Measurements from ENCODE around the gene GBP4.

Gene GBP4

DNA sequence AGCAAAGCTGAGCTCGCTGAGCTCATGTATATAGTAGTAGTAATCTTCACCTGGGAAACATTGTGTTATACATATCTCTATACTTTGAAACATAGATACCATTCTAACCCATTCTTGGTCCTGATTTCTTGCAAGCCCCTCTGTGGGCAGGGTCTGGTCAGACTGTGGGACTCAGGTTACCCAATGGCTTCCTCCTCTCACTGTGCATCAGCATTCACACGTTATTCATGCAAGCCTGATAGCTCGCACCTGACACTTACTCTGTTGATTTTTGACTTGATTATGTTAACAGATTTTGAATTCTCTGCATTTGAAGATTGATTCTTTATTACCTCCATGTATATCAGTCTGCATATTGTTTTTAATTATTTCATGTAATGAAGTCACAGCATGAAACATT lies 24.3 kb downstream of the GBP4 start:
- Histone ChIP-seq H3K27ac (no peak overlapping the region), H3K4me3 (no peak overlapping the region)

DNA sequence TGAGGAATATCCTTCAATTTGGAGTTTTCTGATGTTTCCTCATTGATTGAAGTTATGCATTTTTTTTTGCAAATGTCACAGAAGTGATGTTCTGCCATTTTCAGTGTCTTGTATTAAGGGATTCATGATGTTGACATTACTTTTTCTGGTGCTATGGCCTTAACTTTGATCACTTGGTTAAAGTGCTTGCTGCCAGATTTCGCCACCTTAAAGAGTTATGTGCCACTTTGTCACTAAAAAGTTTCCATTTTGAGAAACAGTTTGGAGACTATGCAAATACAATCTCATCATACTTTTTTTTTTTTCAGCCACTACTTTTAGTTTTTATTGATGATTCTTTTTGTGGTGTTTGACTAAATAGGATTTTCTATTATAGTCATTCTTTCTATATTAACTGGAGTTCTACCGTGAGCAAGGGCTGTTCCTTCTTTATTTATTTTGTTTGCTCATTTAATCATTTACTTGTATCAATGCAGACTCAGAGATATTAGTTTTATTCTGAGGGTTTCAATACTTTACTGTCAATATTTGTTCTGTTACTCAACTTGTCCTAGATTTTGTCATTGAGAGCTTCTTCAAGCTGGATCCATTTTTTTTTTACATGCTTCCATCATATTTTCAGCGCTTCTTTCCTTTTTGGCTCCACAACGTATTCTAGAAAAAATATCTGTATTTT lies 26.1 kb downstream of the GBP4 start:
- Histone ChIP-seq H3K27ac (no peak overlapping the region), H3K4me3 (no peak overlapping the region)

DNA sequence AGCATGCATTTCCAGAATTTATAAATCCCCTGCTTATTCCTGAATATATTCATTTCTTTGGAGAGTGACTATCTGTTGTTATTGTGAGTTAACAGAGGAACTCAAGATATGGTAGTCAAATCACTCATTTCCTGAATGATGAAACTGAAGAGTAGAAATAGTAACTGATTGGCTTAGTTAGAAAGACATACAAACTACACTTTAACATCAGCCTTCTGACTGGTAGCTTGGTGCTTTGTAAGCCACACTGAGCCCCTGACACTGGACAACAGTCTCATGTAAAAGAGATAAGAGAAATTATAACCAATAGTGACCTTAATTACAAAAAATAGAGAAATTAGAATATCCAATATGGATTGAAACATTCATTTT lies 27.7 kb downstream of the GBP4 start:
- H3K4me3 ChIP-seq: no peak overlapping the region

DNA sequence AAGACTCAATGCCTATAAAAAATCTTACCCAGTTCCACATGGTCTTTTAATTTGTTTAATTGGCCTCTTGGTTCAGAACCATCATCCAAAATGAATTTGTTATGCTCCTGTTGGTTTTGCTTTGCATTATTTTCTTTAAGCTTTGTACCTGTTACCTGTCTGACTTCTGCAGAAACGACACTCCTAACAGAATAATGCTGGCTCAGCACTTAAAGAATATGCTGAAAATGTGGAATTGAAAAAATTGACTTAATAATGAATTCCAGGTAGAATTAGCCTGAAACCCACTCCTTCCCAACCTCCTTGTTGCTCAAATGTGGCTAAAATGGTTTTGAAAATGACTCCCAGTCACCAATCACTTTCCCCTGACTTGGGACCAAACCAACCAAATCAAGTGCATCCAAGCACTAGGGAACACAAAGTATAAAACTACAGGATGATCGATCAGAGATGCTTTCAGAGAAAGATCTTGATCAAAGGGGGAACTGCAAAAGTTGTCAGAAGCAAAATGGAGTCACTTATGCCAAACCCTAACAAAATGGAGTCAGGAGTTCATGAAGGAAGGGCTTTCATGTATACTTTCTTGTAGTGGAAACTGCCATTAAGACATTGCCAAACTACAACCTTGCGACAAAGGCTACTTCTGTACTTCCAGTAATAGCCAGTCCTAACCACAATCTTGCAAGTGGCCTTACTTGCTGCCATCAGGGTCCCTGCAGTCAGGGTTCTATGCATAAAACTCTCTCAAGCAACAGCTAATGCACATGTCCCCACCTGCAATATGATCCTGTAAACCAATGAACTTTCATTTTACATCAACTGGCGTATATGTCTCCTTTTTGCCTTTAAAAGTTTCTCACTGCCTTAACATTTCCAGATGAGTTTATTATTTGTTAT lies 28.3 kb downstream of the GBP4 start:
- no peak overlapping the region for H3K27ac ChIP-seq
- no peak overlapping the region for H3K4me3 ChIP-seq

More for the DNA sequence above, 27.7 kb downstream of the GBP4 start:
- H3K27ac ChIP-seq: no peak overlapping the region

DNA sequence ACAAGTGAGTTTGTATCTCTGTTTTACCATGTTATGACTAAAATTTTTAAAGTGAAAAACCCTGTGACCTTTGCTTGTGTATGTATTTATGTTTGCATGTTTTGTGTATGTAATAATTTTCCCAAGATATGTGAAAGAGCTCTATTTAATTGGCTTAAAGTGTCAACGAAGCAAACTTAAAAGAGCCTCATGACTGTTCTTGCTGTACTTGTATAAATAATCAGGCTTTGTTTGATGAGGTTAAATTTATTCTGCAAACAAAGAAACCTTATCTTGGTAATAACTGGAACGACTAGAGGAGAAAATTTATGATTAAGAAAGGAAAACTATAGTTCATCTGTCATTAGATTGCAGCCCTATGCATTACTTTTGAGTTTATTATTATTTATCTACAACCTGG lies 29.6 kb downstream of the GBP4 start:
- Histone ChIP-seq H3K4me3 (no peak overlapping the region), H3K27ac (no peak overlapping the region)

DNA sequence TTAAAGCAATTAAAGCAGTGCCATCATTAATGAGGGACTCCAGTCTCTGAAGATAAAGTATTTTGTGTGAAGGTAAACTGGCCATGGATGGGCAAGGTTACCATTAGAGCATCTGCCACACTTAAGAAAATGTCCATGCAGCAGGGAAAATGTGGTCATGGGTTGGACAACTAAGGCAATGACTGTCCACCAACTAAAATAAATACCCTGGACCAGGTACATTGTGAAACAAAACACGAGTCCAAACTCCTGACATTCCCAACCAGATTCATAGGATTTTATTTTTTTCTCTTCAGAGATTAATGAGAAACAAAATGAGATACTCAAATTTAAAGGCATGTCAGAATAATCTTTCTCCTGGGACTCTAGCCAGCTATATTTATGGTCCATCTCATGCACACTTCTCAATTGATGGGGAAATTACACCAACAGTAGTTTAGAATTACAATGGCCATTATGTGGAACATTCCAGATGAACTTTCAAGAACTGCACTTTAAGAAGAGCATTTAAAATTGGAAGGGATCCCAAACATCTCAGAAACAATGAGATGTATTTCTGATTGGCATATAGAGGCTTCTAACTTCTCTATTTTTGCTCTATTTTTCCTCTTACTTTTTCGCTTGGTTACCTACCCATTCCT lies 31.0 kb downstream of the GBP4 start:
- Histone ChIP-seq H3K4me3 (no peak overlapping the region), H3K27ac (no peak overlapping the region)

DNA sequence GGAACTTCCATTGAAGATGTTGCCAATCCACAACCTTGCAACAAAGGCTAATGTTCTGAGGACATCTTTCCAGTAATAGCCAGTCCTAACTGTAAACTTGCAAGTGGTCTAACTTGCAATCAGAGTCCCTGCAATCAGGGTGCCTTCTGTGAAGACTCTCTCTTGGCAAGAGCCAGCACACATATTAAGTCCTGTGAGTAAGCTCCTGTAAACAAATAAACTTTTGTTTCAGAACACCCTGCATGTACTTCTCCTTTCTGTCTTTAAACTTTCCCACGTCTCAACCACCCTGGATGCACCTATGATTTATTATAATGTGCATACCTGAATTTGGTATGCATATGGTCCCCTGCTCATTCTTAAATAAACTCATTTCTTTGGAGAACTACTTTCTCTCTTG lies 32.0 kb downstream of the GBP4 start:
- no peak overlapping the region for H3K4me3 ChIP-seq
- no peak overlapping the region for H3K27ac ChIP-seq

DNA sequence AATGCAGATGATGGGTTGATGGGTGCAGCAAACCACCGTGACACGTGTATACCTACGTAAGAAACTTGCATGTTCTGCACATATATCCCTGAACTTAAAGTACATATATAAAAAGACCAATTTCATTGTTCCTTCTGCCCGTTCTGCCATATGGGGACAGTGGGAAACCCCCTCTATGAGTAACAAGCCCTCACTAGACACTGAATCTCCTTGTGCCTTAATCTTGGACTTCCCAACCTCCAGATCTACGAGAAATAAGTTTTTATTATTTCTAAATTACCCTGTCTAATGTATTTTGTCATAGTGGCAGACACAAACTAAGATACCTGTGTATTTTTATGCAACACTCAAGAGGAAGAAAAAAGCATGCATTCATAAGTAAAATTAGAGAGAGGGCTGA lies 32.9 kb downstream of the GBP4 start:
- no peak overlapping the region for H3K4me3 ChIP-seq
- H3K27ac ChIP-seq: no peak overlapping the region

DNA sequence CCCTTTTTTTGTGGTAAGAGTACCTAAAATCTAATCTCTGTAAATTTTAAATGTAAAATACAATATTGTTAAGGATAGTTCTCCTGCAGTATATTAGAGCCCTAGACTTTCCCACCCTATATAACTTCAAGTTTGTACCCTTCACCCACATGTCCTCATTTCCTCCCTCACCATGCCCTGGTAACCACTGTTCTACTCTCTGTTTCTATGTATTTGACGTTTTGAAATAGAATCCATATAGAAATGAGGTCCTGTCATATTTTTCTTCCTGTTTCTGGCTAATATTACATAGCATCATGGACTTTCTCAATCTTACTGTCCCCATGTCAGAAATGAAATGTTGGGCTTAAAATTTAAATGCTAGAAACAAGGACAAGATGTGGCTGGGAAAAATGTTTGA lies 47.7 kb downstream of the GBP4 start:
- Histone ChIP-seq H3K27ac (no peak overlapping the region), H3K4me3 (no peak overlapping the region)

DNA sequence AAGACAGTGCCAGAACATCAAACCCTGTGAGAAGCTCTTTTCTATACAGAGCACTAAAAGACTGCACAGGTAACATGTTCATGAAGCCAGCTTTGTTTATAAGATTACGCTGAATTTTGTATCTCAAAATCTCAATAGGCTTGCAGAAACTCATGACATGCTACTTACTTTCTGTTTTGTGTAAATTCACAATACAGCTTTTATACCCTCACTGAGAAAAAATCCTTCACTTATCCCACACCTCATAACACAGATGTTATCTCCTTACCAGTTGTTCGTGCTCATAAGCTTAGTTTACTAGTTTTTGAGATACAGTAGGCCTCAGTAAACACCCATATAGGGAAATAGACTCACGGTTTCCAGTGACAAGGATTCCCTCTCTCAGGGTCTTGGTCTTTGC lies 48.8 kb downstream of the GBP4 start:
- no peak overlapping the region for H3K27ac ChIP-seq

DNA sequence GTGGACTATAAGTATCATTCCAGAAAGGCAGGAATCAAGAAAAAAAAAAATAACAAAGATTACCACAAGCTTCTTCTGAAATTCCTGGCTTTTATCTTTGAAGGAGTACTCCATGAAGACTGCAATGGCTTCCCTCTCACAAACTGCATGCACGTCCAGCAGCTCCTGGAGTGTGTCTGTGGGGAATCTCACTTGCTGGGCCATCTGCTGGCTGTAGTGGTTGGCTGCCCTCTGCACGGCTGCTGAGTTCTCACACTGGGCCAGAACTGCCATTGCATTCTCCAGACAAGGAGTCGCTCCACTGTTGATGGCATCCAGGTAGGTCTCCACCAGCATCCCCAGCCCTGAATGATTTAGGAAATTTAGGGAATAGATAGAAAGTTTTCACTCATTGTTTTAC lies 49.5 kb downstream of the GBP4 start:
- H3K4me3 ChIP-seq: no peak overlapping the region
- H3K27ac ChIP-seq: no peak overlapping the region

More for the DNA sequence above, 48.8 kb downstream of the GBP4 start:
- H3K4me3 ChIP-seq: no peak overlapping the region

DNA sequence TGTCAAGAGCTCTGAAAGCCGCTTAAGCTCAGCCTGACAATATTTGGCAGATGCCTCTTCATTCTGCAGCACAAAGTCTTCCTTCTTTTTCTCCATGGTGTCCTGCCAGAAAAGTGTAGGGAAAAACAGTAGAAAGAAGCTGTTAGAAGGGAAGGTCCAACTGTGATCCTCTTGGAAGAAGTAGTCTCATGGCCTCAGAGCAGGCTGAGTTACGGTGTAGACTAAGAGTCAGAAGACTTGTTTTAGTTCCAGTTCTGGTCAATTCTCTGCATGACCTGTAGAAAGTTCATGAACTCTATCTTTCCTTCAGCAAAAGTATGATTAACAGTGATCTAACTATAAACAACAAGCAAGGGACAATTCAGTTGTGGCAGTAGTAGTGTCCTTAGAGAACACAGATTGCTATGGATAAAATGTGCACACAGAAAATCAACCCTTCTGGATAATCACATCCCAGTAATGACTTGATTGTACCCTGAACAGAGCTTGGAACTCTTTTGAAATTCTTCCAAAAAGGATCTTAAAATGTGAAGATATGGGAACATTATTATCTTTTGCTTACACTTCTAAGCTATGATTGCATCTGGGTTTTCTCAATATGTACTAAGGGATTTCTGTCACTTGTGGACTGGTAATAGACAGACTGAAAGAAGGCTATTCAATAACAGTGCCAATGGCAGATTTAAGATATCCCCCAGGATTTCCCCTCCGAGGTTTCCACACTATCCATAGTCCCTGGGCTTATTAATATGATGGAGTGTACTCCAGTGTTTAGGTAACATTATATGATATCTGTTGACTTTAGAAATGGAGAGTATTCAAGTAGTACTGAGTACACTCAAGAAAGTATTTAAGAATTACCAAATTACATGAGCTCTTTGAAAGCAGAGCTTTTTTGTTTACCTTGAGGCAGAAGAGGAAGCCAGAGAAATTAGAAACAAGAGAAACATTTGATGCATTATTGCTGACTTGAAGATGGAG lies 50.8 kb downstream of the GBP4 start:
- Histone ChIP-seq H3K27ac (no peak overlapping the region), H3K4me3 (no peak overlapping the region)

DNA sequence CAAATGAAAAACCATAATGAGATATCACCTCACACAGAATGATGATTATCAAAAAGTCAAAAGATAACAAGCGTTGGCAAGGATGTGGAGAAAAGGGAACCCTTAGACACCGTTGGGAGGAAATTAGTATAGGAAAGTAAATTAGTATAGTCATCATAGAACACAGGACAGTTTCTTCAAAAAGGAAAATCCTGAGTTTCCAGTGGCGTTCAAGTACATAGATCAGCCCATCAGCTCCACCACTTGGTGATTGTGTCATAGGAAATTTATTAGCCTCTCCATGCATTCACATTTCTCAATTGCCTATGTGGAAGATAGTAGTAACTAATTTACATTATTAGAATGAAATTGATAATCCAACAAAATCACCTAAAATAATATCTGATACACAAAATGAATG lies 52.0 kb downstream of the GBP4 start:
- Histone ChIP-seq H3K27ac (no peak overlapping the region), H3K4me3 (no peak overlapping the region)

DNA sequence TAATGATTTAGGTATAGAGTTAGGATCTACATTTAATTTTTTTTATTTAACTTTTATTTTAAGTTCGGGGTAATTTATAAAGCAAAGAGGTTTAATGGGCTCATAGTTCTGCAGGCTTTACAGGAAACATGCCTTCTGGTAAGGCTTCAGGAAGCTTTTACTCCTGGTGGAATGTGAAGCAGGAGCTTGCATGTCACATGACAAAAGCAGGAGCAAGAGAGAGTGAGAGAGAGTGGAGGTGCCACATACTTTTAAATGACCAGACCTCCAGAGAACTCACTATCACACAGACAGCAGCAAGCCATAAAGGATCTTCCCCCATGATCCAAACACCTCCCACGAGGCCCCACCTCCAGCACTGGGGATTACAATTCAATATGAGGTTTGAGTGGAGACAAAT lies 55.3 kb downstream of the GBP4 start:
- H3K27ac ChIP-seq: no peak overlapping the region
- H3K4me3 ChIP-seq: no peak overlapping the region

DNA sequence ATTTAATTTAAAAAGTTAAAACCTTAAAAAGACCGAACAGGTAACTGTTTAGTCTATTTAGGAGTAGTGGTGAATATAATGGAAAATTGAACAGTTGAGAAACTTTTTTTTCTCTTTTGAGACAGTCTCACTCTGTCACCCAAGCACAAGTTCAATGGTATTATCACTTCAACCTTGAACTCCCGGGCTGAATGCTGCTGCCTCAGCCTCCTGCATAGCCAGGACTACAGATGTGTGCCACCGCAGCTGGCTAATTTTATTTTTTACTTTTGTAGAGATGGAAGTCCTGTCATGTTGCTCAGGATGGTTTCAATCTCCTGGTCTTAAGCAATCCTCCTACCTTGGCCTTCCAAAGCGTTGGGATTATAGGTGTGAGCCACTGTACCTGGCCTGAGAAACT lies 56.6 kb downstream of the GBP4 start:
- Histone ChIP-seq H3K27ac (no peak overlapping the region), H3K4me3 (no peak overlapping the region)

DNA sequence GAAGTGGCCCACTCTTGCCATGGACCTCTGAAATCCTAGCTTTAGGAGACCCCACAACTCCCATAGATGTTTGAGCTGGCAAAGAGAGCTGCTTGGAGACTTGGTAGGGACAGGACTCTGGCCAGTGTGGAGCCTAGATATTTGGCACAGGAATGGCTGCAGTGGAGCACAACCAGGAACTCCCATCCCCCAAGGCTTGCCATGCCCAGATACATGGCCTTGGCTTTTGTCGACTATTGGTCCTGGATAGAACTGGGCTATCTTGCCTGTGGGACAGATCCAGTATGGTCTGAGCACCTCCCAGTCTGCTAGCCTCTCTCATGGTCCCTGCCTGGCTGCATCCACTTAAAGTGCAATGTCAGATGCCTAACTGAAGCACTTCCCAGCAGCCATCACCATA lies 65.0 kb downstream of the GBP4 start:
- Histone ChIP-seq H3K27ac (no peak overlapping the region), H3K4me3 (no peak overlapping the region)
